H9 (cell line): Measurements from ENCODE around the gene NEK4. TPM values are rescaled to one million over a fixed set of nuclear protein-coding genes. Genes with fewer than 3 reads are reported as not detected.

ENCODE experiments used
- DNase-seq: peaks from one replicate; pipeline ENCODE4 v3.0.0-alpha.2; 2017
- H2AFZ ChIP-seq: one replicate; pipeline ENCODE4 v1.6.1; 2013; ENCODE audit warnings: mild to moderate bottlenecking, low read length, control low read depth, moderate library complexity
- H2AK5ac ChIP-seq: 2 replicates; pipeline ENCODE4 v1.6.1; 2013; ENCODE audit warnings: low read length, control low read depth, mixed read lengths; ENCODE audit not compliant: insufficient read length
- H2BK120ac ChIP-seq: one replicate; pipeline ENCODE4 v1.6.1; 2013; ENCODE audit warnings: low read depth, mild to moderate bottlenecking, low read length, control low read depth, inconsistent platforms; ENCODE audit not compliant: poor library complexity, severe bottlenecking
- H2BK12ac ChIP-seq: 2 replicates; pipeline ENCODE4 v1.6.1; 2013; ENCODE audit warnings: low read length, control low read depth, mixed read lengths, low read depth; ENCODE audit not compliant: insufficient read length
- H2BK15ac ChIP-seq: 2 replicates; pipeline ENCODE4 v1.6.1; 2013; ENCODE audit warnings: low read depth, low read length, control low read depth
- H2BK20ac ChIP-seq: one replicate; pipeline ENCODE4 v1.6.1; 2013; ENCODE audit warnings: low read depth, mild to moderate bottlenecking, low read length, control low read depth, inconsistent platforms; ENCODE audit not compliant: poor library complexity, severe bottlenecking
- H2BK5ac ChIP-seq: 2 replicates; pipeline ENCODE4 v1.6.1; 2013; ENCODE audit warnings: low read length, control low read depth, mixed read lengths; ENCODE audit not compliant: insufficient read length
- H3K14ac ChIP-seq: 2 replicates; pipeline ENCODE4 v1.6.1; 2013; ENCODE audit warnings: low read length, control low read depth; ENCODE audit not compliant: insufficient read depth
- H3K18ac ChIP-seq: 2 replicates; pipeline ENCODE4 v1.6.1; 2013; ENCODE audit warnings: low read depth, mild to moderate bottlenecking, mixed read lengths, low read length, control low read depth; ENCODE audit not compliant: insufficient read length
- H3K23ac ChIP-seq: 2 replicates; pipeline ENCODE4 v1.6.1; 2013; ENCODE audit warnings: low read length, control low read depth, mixed read lengths, low read depth; ENCODE audit not compliant: insufficient read length
- H3K23me2 ChIP-seq: 2 replicates; pipeline ENCODE4 v1.6.1; 2013; ENCODE audit warnings: low read depth, mild to moderate bottlenecking, mixed read lengths, low read length, control low read depth; ENCODE audit not compliant: insufficient read length, poor library complexity, severe bottlenecking
- H3K27ac ChIP-seq: 2 replicates; pipeline ENCODE4 v1.5.1; 2013; ENCODE audit warnings: low read length, control low read depth, mixed read lengths, low read depth; ENCODE audit not compliant: insufficient read length
- H3K27me3 ChIP-seq: 2 replicates; pipeline ENCODE4 v1.6.1; 2013; ENCODE audit warnings: low read length, control low read depth, inconsistent platforms; ENCODE audit not compliant: insufficient read depth
- H3K4ac ChIP-seq: 2 replicates; pipeline ENCODE4 v1.6.1; 2013; ENCODE audit warnings: low read depth, mild to moderate bottlenecking, control low read depth, inconsistent platforms, low read length, moderate library complexity
- H3K4me1 ChIP-seq: 2 replicates; pipeline ENCODE4 v1.6.1; 2013; ENCODE audit warnings: low read length, control low read depth, inconsistent platforms; ENCODE audit not compliant: insufficient read depth
- H3K4me2 ChIP-seq: 2 replicates; pipeline ENCODE4 v1.6.1; 2013; ENCODE audit warnings: low read length, control low read depth, mixed read lengths; ENCODE audit not compliant: insufficient read length, insufficient read depth
- H3K56ac ChIP-seq: 2 replicates; pipeline ENCODE4 v1.6.1; 2013; ENCODE audit warnings: low read depth, mild to moderate bottlenecking, mixed read lengths, low read length, control low read depth; ENCODE audit not compliant: insufficient read length
- H3K79me1 ChIP-seq: 2 replicates; pipeline ENCODE4 v1.6.1; 2013; ENCODE audit warnings: low read depth, mild to moderate bottlenecking, moderate library complexity, low read length, control low read depth, inconsistent platforms; ENCODE audit not compliant: insufficient read depth, poor library complexity, severe bottlenecking
- H3K79me2 ChIP-seq: 2 replicates; pipeline ENCODE4 v1.6.1; 2013; ENCODE audit warnings: low read length, control low read depth, inconsistent platforms; ENCODE audit not compliant: insufficient read depth
- H3K9ac ChIP-seq: 2 replicates; pipeline ENCODE4 v1.6.1; 2013; ENCODE audit warnings: low read length, control low read depth, mixed read lengths; ENCODE audit not compliant: insufficient read length; ENCODE audit errors: extremely low read depth
- H3K9me3 ChIP-seq: one replicate; pipeline ENCODE4 v1.6.1; 2013; ENCODE audit warnings: low read depth, low read length, inconsistent platforms; ENCODE audit not compliant: control insufficient read depth
- H3T11ph ChIP-seq: one replicate; pipeline ENCODE4 v1.6.1; 2013; ENCODE audit warnings: mild to moderate bottlenecking, low read length, control low read depth, inconsistent platforms
- H4K20me1 ChIP-seq: one replicate; pipeline ENCODE4 v1.6.1; 2013; ENCODE audit not compliant: control insufficient read depth, insufficient read length, insufficient read depth
- H4K5ac ChIP-seq: 2 replicates; pipeline ENCODE4 v1.6.1; 2013; ENCODE audit warnings: low read depth, mild to moderate bottlenecking, mixed read lengths, low read length, control low read depth; ENCODE audit not compliant: insufficient read length
- H4K8ac ChIP-seq: replicated peaks from 2 replicates; pipeline ENCODE4 v1.6.1; 2013; ENCODE audit warnings: low read length, control low read depth, mixed read lengths, low read depth; ENCODE audit not compliant: insufficient read length
- H4K91ac ChIP-seq: 2 replicates; pipeline ENCODE4 v1.6.1; 2013; ENCODE audit warnings: low read depth, mild to moderate bottlenecking, moderate library complexity, mixed read lengths, low read length, control low read depth; ENCODE audit not compliant: insufficient read length
- H3K27ac Mint-ChIP-seq, 3 experiments: 2 replicates in 2 of 3; 3 replicates in 1 of 3; pipeline ENCODE4 v1.8.0; 2020 to 2021; ENCODE audit warnings: mixed read lengths in 3 of 3, mild to moderate bottlenecking in 1 of 3, moderate library complexity in 1 of 3
- H3K27me3 Mint-ChIP-seq: 2 replicates; pipeline ENCODE4 v1.8.0; 2021; ENCODE audit warnings: low read depth, mild to moderate bottlenecking, moderate library complexity, mixed read lengths
- H3K36me3 Mint-ChIP-seq, 3 experiments: 2 replicates in 2 of 3; 3 replicates in 1 of 3; pipeline ENCODE4 v1.8.0; 2020 to 2021; ENCODE audit warnings: low read depth in 3 of 3, mixed read lengths in 3 of 3; ENCODE audit not compliant: insufficient read depth in 1 of 3
- H3K4me1 Mint-ChIP-seq, 2 experiments: 2 replicates each; pipeline ENCODE4 v1.8.0; 2020; ENCODE audit warnings: mixed read lengths in 2 of 2
- H3K4me3 Mint-ChIP-seq, 2 experiments: 2 replicates in 1 of 2; 3 replicates in 1 of 2; pipeline ENCODE4 v1.8.0; 2020 to 2021; ENCODE audit warnings: mild to moderate bottlenecking in 2 of 2, mixed read lengths in 2 of 2, moderate library complexity in 1 of 2
- H3K9me3 Mint-ChIP-seq, 2 experiments: 2 replicates in 1 of 2; 3 replicates in 1 of 2; pipeline ENCODE4 v1.8.0; 2020; ENCODE audit warnings: mild to moderate bottlenecking in 2 of 2, mixed read lengths in 2 of 2, moderate library complexity in 1 of 2
- WGBS: extraction: QIAGEN DNeasy Blood & Tissue Kit; methylation state at CpG from one replicate; pipeline ENCODE4 v1.1.7; 2013; ENCODE audit warnings: missing lambda C conversion rate, low lambda C conversion rate, mixed read lengths; ENCODE audit not compliant: insufficient read length; ENCODE audit errors: extremely low coverage; 5-methylcytosine and 5-hydroxymethylcytosine counted together
- total RNA-seq: library from RNA; stranded (reverse); gene quantifications from 2 replicates; pipeline ENCODE4 v1.2.1, GENCODE V29; 2021
- TF ChIP-seq, protein P1 (sequence below): fragments of 200-600 bp; sonication (generic); conservative IDR thresholded peaks from 3 replicates; pipeline ENCODE4 v1.8.0; 2021; ENCODE audit warnings: antibody characterized with exemption, mild to moderate bottlenecking

The NEK4 gene
- total RNA-seq, 1 experiment from 2014 or later = 36.0 TPM

DNA sequence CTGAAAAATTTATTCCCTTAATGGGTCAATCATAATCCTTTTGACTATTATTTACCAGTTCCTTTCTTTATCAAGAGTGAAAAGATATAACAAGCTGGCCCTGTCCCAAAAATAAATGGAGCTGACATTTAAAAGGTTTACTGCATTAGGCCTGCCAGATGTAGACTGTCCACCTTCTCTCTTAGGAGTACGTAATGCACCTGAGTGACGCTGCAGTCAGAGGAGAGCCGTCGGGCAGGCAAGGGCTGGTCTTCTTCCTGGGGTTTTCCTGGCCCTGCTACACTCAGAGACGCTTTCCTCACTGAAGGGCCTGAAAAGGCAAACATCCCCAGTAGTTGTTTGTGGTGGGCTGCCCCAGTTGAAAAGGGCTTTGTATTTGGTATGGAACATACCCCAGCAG lies 27.6 kb downstream of the NEK4 start:
- Histone ChIP-seq H3K27ac (no peak overlapping the region), H3K9me3 (no peaks in the 10 kb centered on the region), H3K79me2 (no peaks in the 10 kb centered on the region), H3K4ac (no peak overlapping the region), H3K23ac (no peak overlapping the region), H4K8ac (no peak overlapping the region), H4K20me1 (no peaks in the 10 kb centered on the region), H3K4me1 (no peaks in the 10 kb centered on the region), H3K9ac (no peak overlapping the region), H3K18ac (no peak overlapping the region), H2BK12ac (no peak overlapping the region), H3K56ac (no peak overlapping the region), H4K5ac (no peak overlapping the region), H3K4me2 (no peak overlapping the region), H2AK5ac (no peak overlapping the region), H2BK20ac (no peak overlapping the region), H3K79me1 (no peaks in the 10 kb centered on the region), H3K23me2 (no peaks in the 10 kb centered on the region), H2AFZ (no peak overlapping the region), H2BK5ac (no peak overlapping the region), H2BK15ac (no peak overlapping the region), H3K27me3 (no peaks in the 10 kb centered on the region), H3T11ph (no peak overlapping the region), H2BK120ac (no peak overlapping the region), H3K14ac (no peak overlapping the region), H4K91ac (no peak overlapping the region)
- TF ChIP-seq, protein P1, sequence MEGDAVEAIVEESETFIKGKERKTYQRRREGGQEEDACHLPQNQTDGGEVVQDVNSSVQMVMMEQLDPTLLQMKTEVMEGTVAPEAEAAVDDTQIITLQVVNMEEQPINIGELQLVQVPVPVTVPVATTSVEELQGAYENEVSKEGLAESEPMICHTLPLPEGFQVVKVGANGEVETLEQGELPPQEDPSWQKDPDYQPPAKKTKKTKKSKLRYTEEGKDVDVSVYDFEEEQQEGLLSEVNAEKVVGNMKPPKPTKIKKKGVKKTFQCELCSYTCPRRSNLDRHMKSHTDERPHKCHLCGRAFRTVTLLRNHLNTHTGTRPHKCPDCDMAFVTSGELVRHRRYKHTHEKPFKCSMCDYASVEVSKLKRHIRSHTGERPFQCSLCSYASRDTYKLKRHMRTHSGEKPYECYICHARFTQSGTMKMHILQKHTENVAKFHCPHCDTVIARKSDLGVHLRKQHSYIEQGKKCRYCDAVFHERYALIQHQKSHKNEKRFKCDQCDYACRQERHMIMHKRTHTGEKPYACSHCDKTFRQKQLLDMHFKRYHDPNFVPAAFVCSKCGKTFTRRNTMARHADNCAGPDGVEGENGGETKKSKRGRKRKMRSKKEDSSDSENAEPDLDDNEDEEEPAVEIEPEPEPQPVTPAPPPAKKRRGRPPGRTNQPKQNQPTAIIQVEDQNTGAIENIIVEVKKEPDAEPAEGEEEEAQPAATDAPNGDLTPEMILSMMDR = no peak
- no CpG with 5 or more reads among the region's 5 CpGs for WGBS
- Mint-ChIP-seq H3K36me3 (peaks cover 31 to 80% (median 78%) of the 10 kb centered on the region in 3 experiments; a peak in 6 of 7 replicates), H3K9me3 (no peaks in the 10 kb centered on the region; a peak in 1 of 5 replicates), H3K27me3 (no peaks in the 10 kb centered on the region), H3K27ac (no peak overlapping the region; a peak in 1 of 7 replicates), H3K4me3 (no peak overlapping the region), H3K4me1 (no peaks in the 10 kb centered on the region)
- DNase-seq = no peak
